GM12873 (cell line): Measurements from ENCODE around the gene MC4R.

ENCODE experiments used
- TF ChIP-seq, protein P1 (sequence below): IDR thresholded peaks from 2 replicates; pipeline ENCODE4 v1.5.1; 2012; ENCODE audit warnings: low read depth, mild to moderate bottlenecking, moderate library complexity, low read length, control low read depth; ENCODE audit not compliant: insufficient read depth; ENCODE audit errors: missing control alignments

Gene MC4R

DNA sequence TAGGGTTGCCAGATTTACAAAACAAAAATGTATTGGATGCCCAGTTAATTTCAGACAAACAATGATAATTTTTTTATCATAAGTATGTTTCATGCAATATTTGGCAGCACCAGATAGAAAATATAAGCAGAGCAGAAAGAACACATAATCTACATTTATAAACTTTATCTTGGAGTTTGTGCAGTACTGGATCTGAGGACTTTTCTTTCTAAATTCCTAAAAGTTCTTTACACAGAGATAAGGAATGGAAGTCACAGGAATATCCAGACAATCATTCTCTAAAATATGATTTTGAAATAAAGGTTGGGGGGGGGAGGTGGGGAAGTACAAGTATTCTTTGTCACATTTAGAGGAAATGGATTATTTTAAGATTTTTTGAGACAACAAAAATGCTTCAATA lies 28.8 kb upstream of the MC4R start:
- TF ChIP-seq, protein P1, sequence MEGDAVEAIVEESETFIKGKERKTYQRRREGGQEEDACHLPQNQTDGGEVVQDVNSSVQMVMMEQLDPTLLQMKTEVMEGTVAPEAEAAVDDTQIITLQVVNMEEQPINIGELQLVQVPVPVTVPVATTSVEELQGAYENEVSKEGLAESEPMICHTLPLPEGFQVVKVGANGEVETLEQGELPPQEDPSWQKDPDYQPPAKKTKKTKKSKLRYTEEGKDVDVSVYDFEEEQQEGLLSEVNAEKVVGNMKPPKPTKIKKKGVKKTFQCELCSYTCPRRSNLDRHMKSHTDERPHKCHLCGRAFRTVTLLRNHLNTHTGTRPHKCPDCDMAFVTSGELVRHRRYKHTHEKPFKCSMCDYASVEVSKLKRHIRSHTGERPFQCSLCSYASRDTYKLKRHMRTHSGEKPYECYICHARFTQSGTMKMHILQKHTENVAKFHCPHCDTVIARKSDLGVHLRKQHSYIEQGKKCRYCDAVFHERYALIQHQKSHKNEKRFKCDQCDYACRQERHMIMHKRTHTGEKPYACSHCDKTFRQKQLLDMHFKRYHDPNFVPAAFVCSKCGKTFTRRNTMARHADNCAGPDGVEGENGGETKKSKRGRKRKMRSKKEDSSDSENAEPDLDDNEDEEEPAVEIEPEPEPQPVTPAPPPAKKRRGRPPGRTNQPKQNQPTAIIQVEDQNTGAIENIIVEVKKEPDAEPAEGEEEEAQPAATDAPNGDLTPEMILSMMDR, result no peak

GRCh38 chr18:60391571-60392226 lies 19.1 kb upstream of the MC4R start:
- TF ChIP-seq, protein P1, result no peak

GRCh38 chr18:60389314-60389713 lies 16.7 kb upstream of the MC4R start:
- TF ChIP-seq, protein P1, result no peak

GRCh38 chr18:60385693-60386092 lies 13.1 kb upstream of the MC4R start:
- TF ChIP-seq, protein P1, result no peak

DNA sequence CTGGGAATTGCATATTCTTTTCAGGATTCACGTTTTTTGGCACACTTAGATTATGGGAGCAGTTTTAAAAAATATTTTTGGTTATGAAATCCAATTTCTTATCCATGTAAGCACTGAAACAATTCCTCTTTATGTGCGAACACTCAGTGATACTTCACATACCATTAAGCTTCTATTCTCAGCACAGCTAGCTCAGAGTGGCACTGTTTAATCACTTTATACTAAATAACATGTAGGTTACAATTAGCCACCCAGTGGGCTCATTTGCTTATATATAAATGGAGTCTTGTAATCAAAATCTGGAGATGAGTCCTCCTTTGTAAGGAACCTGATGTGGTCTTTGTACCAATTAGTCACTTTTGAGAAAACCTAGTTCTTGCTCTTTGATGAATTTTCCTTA lies 11.3 kb upstream of the MC4R start:
- TF ChIP-seq, protein P1, result no peak

- TF ChIP-seq, protein P1, result no peak
These were observed 5.3 kb upstream of the MC4R start for GRCh38 chr18:60377778-60378469.

- TF ChIP-seq, protein P1, result no peak
These were observed 443 bp downstream of the MC4R start for GRCh38 chr18:60372132-60372531.
